ENCODE measurements around the gene TTC3. TPM values are rescaled to one million over a fixed set of nuclear protein-coding genes. Genes with fewer than 3 reads are reported as not detected.

Gene TTC3
- total and polyA plus RNA-seq, 2 donors = 56.5 to 670 TPM

DNA sequence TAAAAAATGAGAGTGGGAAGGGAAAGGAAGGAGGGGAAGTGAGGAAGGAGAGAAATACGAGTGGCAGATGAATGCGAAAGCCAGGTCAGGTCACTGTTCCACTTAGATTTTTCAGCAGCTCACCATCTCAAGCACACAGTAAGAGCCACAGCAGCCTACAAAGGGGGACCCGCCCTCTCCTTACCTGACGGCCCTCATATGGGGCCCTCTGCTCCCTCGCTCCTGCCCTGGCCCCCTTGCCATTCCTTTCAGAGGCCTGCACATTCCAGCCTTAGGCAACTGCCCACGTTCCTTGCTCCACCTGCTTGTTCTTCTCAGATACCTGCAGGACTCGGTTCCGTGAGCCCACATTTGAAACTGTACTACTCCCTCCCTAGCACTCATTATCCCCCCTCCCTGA, 172.1 kb downstream of the TTC3 start:
- Histone ChIP-seq H3K4me1 (ENCODE audit: insufficient read depth) (no peaks in the 10 kb centered on the region), H3K27ac (ENCODE audit: low read depth) (no peak overlapping the region), H3K36me3 (ENCODE audit: insufficient read depth) (no peaks in the 10 kb centered on the region), H3K4me3 (ENCODE audit: low read depth, low read length) (no peak overlapping the region)
- no peak for DNase-seq (ENCODE audit: extremely low spot score)
- WGBS = 93% methylated on average over 8 of the region's 8 CpGs

DNA sequence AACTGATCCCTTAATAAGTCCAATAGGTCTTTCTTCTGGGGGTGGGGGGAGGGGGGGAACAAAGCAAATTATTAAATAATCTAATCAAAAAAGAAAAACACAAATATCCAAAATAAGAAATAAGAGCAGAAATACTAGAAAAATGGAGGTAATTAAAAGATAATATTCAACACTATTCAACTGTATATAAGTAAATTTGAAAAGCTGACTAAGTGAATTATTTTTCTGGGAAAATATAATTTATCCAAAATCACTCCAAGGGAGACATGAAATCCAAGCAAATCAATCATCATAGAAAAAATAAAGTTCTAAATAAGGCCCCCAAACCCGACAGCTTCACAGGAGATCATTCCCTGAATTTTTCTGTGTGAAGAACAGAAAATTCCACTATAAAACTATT, 175.2 kb downstream of the TTC3 start:
- H3K27ac ChIP-seq (ENCODE audit: low read depth) = no peak overlapping the region
- H3K4me3 ChIP-seq (ENCODE audit: low read depth, low read length) = no peak overlapping the region
- 93% methylated on average over 1 of the region's 1 CpG for WGBS
- no peaks in the 10 kb centered on the region for H3K36me3 ChIP-seq (ENCODE audit: insufficient read depth)
- no peak for DNase-seq (ENCODE audit: extremely low spot score)
- H3K4me1 ChIP-seq (ENCODE audit: insufficient read depth) = no peaks in the 10 kb centered on the region

DNA sequence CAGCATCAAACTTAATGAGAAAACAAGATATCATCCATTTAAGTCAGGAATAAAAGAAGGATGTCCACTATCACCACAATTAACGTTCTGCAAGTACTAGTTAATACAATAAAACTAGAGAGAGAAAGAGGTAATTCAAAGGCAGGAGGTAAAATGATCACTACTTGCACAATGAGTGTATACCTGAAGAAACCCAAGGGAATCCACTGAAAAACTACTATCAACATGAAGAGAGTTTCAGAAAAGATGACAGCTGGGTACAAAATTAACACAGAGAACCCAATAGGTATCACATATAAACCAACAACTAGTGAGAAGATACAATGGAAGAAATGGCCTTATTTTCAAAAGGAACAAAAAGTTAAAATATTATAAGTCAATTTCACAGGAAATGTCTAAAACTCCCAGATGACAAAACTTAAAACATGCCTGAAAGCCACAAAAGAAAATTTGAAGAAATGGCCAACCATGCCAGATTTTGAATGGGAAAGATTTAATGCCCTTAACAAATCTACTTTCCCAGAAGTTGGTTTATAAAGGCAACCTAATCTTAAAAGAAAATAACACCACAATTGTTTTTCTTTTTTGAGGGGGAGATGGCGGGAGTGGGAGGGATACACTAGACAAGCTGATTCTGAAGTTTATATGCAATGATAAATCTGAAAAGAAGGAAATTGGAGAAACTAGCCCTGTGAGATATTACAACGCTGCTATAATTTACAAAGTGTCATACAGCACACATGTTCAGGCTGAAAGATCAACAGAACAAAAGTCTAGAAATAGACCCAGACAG, 176.3 kb downstream of the TTC3 start:
- 82% methylated on average over 3 of the region's 3 CpGs for WGBS
- H3K36me3 ChIP-seq (ENCODE audit: insufficient read depth) = no peaks in the 10 kb centered on the region
- DNase-seq (ENCODE audit: extremely low spot score) = no peak
- H3K4me1 ChIP-seq (ENCODE audit: insufficient read depth) = no peaks in the 10 kb centered on the region
- H3K4me3 ChIP-seq (ENCODE audit: low read depth, low read length) = no peak overlapping the region
- H3K27ac ChIP-seq (ENCODE audit: low read depth) = no peak overlapping the region

GRCh38 chr21:37251294-37251634, 178.2 kb downstream of the TTC3 start:
- WGBS = 77% methylated on average over 2 of the region's 2 CpGs
- no peak overlapping the region for H3K4me3 ChIP-seq (ENCODE audit: low read depth, low read length)
- no peak overlapping the region for H3K27ac ChIP-seq (ENCODE audit: low read depth)
- H3K36me3 ChIP-seq (ENCODE audit: insufficient read depth) = no peaks in the 10 kb centered on the region
- no peak for DNase-seq (ENCODE audit: extremely low spot score)
- H3K4me1 ChIP-seq (ENCODE audit: insufficient read depth) = no peaks in the 10 kb centered on the region

Small RNA genes within 50 kb of the gene (small RNA-seq; reads per million reads assigned to genes)
- gene RN7SL678P (not detected), gene RNU6-696P (not detected)

Other genes starting within 250 kb of the TTC3 start
- 22.9 TPM for gene HLCS, start 106.6 kb upstream of the TTC3 start, total RNA-seq
- 8.6 TPM for gene HLCS, start 106.6 kb upstream of the TTC3 start, polyA plus RNA-seq
- not detected for gene RIPPLY3, start 66.6 kb upstream of the TTC3 start, total RNA-seq
- gene RIPPLY3, start 66.6 kb upstream of the TTC3 start, polyA plus RNA-seq = 0.48 TPM
- 26.7 TPM for gene PIGP, start 183 bp upstream of the TTC3 start, total RNA-seq
- gene PIGP, start 183 bp upstream of the TTC3 start, polyA plus RNA-seq = 31.7 TPM
- gene VPS26C, start 194.1 kb downstream of the TTC3 start, total RNA-seq = 47.3 TPM
- 37.2 TPM for gene VPS26C, start 194.1 kb downstream of the TTC3 start, polyA plus RNA-seq

Measured in urinary bladder (tissue), 4 donors.